HEK293T (cell line): ENCODE results near the gene VSTM2B.
A peak's percentile ranks its signal among the peaks of the same experiment; 100 is the strongest.

Experiments used
- CTBP1 ChIP-seq: fragments of 450-650 bp; IDR thresholded peaks from 2 replicates; pipeline ENCODE4 v1.6.1; 2016; ENCODE audit warnings: borderline replicate concordance
- ELF4 ChIP-seq: fragments of 450-650 bp; IDR thresholded peaks from 2 replicates; pipeline ENCODE4 v1.6.1; 2017; ENCODE audit warnings: antibody characterized with exemption
- FOXK2 ChIP-seq: fragments of 450-650 bp; IDR thresholded peaks from 2 replicates; pipeline ENCODE4 v1.6.1; 2016; ENCODE audit warnings: mild to moderate bottlenecking
- FOXM1 ChIP-seq: fragments of 450-650 bp; IDR thresholded peaks from 2 replicates; pipeline ENCODE4 v1.6.1; 2017; ENCODE audit warnings: mild to moderate bottlenecking, borderline replicate concordance
- SP1 ChIP-seq: fragments of 450-650 bp; IDR thresholded peaks from 2 replicates; pipeline ENCODE4 v1.6.1; 2017
- SUZ12 ChIP-seq: fragments of 450-650 bp; IDR thresholded peaks from 2 replicates; pipeline ENCODE4 v1.6.1; 2016; ENCODE audit warnings: mild to moderate bottlenecking

GRCh38 chr19:29605653-29606419 is 80.0 kb downstream of the VSTM2B start, which contains the start of gene POP4:
- TF ChIP-seq CTBP1 = no peak
- TF ChIP-seq SUZ12 = no peak
- TF ChIP-seq SP1 = no peak
- no peak for TF ChIP-seq FOXK2
- peak; percentile 86 for TF ChIP-seq ELF4
- TF ChIP-seq FOXM1 = no peak
